Stimulated activated CD8-positive, alpha-beta memory T cell treated with anti-CD3 and anti-CD28 coated beads, Interleukin-15, amount 100 ng/mL, for 1 hour (primary cell): ENCODE data around the gene CPNE4.

Experiments
- DNase-seq: peaks from one replicate; pipeline ENCODE4 v3.0.0-alpha.2; 2020; ENCODE audit warnings: low read depth

The CPNE4 gene

DNA sequence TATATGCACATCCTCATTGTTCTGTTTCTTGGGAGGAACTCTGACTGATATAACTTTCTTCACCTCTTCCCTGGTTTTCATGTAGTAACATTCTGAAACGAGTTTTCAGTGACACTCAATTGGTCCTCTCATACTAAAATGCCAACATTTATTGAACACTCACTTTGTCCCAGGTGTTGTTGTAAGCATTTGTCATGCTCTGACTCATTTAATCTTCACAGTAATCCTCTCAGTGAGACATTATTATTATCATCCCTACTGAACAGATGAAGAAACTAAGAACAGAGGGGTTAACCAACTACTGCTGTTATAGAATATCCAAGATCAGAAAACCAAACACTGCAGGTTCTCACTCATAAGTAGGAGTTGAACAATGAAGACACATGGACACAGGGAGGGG is 437.9 kb downstream of the CPNE4 start:
- DNase-seq, result no peak

DNA sequence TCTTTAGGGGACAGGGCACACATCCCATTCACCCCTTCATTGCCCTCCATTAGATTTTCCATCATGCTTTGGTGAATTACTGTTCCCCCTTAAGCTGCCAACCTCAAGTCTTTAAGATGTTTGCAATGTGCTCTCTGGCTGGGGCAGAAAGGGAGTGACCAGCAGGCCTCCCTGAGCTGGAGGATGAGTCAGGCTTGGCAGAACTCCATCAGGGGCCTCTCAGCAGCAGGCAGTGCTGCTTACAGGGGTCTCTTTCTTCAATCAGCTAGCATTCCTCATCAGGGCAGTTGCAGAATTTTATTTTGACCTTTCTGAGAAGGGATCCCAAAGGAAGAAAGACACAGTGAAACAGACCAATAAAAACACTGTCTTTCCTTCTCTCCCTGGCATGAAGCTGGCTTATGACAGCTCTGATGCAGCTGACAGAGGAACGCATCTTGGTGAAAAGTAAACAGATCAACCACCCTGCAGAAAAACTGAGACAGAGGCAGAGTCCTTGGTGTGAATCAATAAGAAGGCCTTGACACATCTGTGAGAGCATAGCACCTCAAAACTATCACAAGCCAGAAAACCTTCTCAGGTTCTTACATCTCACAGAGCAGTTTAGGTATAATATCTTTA is 443.3 kb downstream of the CPNE4 start:
- no peak for DNase-seq

DNA sequence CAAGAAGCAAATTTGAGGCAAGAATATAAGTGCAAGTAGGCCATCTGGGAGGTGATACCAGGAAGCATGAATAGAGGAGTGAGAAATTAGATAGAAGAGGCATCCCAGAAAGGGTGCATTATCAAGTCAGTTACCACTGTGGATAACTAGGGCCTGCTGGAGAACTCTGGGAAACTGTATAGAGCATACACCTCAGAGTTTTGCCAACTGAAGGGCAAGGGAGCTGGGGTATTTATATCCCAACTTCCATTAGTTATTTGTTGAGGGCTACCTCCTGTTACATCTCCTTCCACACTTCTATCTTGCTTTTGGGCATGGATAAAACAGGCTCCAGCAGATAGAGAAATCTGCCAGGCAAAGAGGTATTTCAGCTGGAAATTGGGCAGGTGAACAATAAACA is 448.5 kb downstream of the CPNE4 start:
- DNase-seq, result no peak

DNA sequence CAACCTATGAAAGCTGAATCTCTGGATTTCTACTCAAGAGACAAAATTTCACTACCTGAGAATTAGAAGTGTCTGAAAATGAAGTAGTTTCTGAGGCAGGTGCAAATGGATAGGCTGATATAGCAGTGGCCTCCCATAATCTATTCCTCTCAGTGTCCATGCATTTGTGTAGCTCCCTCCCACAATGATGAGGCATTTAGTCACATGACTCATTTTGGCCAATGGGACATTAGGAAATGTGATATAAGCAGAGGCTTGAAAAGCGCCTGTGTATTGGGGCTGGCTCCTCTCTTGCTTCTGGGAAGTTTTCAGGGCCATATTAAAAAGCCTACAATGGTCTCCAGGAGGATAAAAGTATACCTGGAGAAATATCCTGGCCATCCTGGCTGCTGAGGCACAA is 452.4 kb downstream of the CPNE4 start:
- no peak for DNase-seq

- DNase-seq, result no peak
Observed at GRCh38 chr3:131568460-131568859, 466.4 kb downstream of the CPNE4 start.

DNA sequence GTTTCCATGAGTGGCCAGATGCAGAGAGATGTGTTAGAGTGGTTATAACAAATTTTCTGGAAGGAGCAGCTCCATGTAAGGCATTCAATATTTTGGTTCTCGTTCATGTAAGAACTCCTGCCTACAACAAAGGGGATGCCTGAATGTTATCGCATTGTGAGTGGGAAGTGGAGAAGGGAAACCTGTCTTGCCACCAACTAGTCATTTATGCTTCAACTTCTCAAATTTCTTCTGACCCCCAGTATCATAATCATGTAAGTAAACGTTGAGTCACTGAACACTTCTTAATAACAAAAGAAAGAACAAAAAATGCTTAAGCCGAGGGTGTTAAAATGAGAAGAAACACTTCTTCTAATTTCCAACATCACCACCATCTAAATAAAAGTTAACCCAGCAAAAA is 470.0 kb downstream of the CPNE4 start:
- DNase-seq, result no peak

DNA sequence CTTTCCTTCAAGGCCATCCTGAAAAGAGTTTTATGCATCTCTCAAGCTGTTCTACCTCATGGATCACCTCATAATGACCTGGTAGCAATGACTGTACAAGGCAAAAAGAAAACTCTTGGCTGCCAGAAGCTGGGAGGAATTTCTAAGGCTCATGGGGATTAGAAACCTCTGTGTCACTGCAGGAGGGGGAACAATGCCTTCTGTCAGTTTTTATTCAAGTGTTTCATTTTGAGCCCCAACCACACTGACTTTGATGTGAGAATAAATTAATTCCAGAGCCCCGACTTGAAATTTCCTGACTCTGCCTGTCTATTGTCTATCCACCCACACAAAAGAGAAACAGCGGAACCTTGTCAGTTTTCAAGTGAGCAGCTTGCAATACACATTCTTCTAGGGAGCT is 473.3 kb downstream of the CPNE4 start:
- no peak for DNase-seq

GRCh38 chr3:131560795-131561194 is 474.0 kb downstream of the CPNE4 start:
- DNase-seq, result no peak

DNA sequence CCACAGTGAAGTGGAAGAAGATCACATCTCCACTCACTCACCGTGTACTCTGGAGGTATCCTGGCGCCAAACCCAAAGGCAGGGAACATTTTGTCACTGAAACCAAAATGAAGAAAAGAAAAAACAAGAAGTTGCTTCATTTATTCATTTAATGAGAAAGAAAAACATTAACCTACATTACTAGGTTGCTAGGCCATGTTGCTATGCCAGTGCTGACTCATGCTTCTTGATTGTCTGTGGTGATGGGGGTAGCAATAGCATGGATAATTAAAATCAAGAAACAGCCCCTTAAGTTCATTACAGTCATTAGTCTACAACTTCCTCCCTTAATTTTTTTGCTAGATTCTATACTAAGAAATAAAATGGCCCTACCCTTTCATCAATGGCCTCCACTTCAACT is 479.4 kb downstream of the CPNE4 start:
- no peak for DNase-seq

- no peak for DNase-seq
Observed at GRCh38 chr3:131553495-131554247, 481.1 kb downstream of the CPNE4 start.

DNA sequence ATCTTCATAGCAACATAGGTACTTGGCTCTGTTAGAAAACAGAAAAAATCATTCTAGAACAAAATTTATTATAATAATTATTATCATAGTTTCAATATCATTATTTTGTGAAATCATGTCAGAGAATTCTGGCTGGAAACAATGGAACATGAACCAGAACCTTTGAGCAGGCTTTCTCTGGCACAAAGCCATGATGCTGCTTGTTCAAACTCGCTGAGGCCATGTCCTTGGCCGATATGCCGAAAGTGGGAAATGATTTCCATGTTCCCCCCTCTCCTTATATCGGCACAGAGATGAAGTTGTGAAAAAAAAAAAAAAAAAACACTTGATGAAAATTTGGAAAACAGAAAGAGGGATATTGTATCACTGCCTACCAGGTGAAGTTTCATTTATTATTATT is 483.1 kb downstream of the CPNE4 start:
- DNase-seq, result no peak

GRCh38 chr3:131550562-131551465 is 484.0 kb downstream of the CPNE4 start:
- no peak for DNase-seq

DNA sequence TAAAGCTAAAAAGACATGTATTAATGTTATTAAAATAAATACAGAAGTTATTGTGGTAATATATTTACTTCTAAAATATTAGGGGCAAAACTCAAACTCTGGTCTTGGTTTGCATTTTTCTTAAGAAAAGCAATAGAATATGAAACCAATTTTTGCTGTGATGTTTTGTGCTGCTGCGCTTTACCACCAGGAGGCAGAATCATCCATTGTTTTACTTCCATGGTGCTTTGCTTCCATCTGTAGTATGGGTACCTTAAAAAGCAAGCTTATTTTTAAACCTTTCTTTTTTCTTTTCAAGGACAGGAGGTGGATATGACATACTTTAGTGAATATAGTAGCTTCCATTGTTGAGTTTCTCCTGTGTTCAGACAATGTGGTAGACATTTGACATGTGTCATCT is 485.5 kb downstream of the CPNE4 start:
- no peak for DNase-seq

GRCh38 chr3:131547585-131547984 is 487.2 kb downstream of the CPNE4 start:
- no peak for DNase-seq

- DNase-seq, result no peak
Observed at GRCh38 chr3:131546441-131546840, 488.4 kb downstream of the CPNE4 start.

GRCh38 chr3:131544557-131544956 is 490.3 kb downstream of the CPNE4 start:
- no peak for DNase-seq

DNA sequence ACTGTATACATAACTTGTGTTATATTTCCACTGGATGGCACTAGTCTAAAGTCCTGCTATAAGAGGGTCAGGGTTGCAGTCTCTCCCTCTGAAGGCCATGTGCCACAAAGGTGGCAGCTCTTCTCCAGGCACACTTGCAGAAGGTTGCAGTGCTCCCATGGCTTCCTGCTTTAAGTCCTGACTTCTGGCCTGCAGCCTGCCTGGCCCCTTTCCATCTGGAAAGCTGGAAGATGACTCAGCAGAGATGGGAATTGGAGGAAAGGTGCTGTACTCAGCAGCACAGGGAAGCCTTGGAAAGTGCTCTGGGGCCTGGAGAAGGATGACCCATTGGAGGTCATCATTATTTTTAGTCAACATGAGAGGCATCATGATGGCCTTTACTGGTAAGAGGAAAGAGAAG is 491.1 kb downstream of the CPNE4 start:
- no peak for DNase-seq

GRCh38 chr3:131541288-131541687 is 493.5 kb downstream of the CPNE4 start:
- no peak for DNase-seq

GRCh38 chr3:131540821-131541220 is 494.0 kb downstream of the CPNE4 start:
- DNase-seq, result no peak

GRCh38 chr3:131540143-131540542 is 494.7 kb downstream of the CPNE4 start:
- DNase-seq, result no peak

DNA sequence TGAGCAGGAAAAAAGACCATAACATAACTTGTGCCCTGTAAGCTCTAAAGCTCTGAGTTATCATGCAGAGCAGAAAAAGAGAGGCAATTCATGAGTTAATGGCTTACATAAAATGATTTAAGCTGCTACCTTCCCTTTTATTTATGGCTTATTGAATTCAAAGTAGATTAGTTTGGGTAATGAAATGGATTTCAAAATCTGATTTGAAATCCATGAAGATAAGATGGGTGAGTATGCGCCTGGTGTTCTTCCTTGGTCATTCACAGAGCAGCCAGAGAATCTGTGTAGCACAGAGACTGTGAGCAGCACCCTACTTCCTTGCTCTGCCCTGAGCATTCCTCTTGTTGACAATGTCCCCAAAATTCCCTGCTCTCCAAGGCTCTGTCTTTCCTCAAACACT is 495.8 kb downstream of the CPNE4 start:
- no peak for DNase-seq

DNA sequence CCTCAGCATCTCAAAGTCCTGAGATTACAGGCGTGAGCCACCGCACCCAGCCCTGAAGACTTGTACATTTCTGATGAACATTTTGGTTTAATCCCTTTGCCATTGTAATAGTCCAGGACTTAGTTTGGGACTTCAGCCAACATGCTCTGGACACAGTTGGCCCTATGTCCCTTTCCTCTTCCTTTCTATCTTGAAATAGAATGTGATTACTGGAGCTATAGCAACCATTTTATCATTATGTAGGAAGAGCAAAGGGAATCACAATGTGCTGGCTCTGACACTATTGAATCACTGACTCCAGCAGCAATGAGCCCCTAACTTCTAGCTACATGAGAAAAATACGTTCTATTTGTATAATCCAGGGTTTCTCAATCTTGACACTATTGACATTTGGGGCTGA is 497.3 kb downstream of the CPNE4 start:
- no peak for DNase-seq

GRCh38 chr3:131535596-131535995 is 499.2 kb downstream of the CPNE4 start:
- DNase-seq, result no peak
